ENCODE measurements around the gene NSFL1C.

NSFL1C gene

GRCh38 chr20:1440024-1440423 lies 26.6 kb downstream of the NSFL1C start:
- Histone ChIP-seq H3K27ac (ENCODE audit: low read depth, low read length) (no peak overlapping the region), H3K36me3 (ENCODE audit: control insufficient read depth, low read length) (peaks cover 28% of the 10 kb centered on the region), H3K9me3 (ENCODE audit: control insufficient read depth, insufficient read depth, low read length) (no peaks in the 10 kb centered on the region), H3F3A (ENCODE audit: control insufficient read depth, insufficient read depth) (peaks cover 8% of the 10 kb centered on the region), H3K4me1 (ENCODE audit: control insufficient read depth, low read length) (peaks cover 40% of the 10 kb centered on the region), H4K20me1 (ENCODE audit: control insufficient read depth, insufficient read depth, low read depth, low read length) (no peaks in the 10 kb centered on the region), H3K9me2 (replicated peaks; ENCODE audit: control insufficient read depth, low read length) (no peaks in the 10 kb centered on the region), H3K27me3 (ENCODE audit: control insufficient read depth, low read length) (no peaks in the 10 kb centered on the region), H3K4me2 (ENCODE audit: low read length) (no peak overlapping the region), H3K4me3 (ENCODE audit: low read length) (no peak overlapping the region), H3K79me2 (ENCODE audit: control insufficient read depth, low read length) (no peaks in the 10 kb centered on the region)
- peak; percentile 98 for TF ChIP-seq CTCF (IDR thresholded peaks at IDR 0.05; ENCODE audit: low read depth, low read length, poor library complexity, severe bottlenecking)
- no peak for TF ChIP-seq EZH2phosphoT487 (IDR thresholded peaks at IDR 0.05; ENCODE audit: borderline replicate concordance, low read length)

- Histone ChIP-seq H3K27me3 (ENCODE audit: control insufficient read depth, low read length) (no peaks in the 10 kb centered on the region), H3K4me3 (ENCODE audit: low read length) (no peak overlapping the region), H3K36me3 (ENCODE audit: control insufficient read depth, low read length) (peaks cover 16% of the 10 kb centered on the region), H4K20me1 (ENCODE audit: control insufficient read depth, insufficient read depth, low read depth, low read length) (no peaks in the 10 kb centered on the region), H3K4me2 (ENCODE audit: low read length) (no peak overlapping the region), H3K79me2 (ENCODE audit: control insufficient read depth, low read length) (no peaks in the 10 kb centered on the region), H3K9me3 (ENCODE audit: control insufficient read depth, insufficient read depth, low read length) (peaks cover 9% of the 10 kb centered on the region), H3K9me2 (replicated peaks; ENCODE audit: control insufficient read depth, low read length) (no peaks in the 10 kb centered on the region), H3K4me1 (ENCODE audit: control insufficient read depth, low read length) (peaks cover 56% of the 10 kb centered on the region), H3F3A (ENCODE audit: control insufficient read depth, insufficient read depth) (peaks cover 8% of the 10 kb centered on the region), H3K27ac (ENCODE audit: low read depth, low read length) (no peak overlapping the region)
- no peak for TF ChIP-seq EZH2phosphoT487 (IDR thresholded peaks at IDR 0.05; ENCODE audit: borderline replicate concordance, low read length)
- TF ChIP-seq CTCF (IDR thresholded peaks at IDR 0.05; ENCODE audit: low read depth, low read length, poor library complexity, severe bottlenecking) = no peak
Observed at GRCh38 chr20:1438361-1438760, 28.3 kb downstream of the NSFL1C start.

- no peak overlapping the region for H3K4me3 ChIP-seq (ENCODE audit: low read length)
- H3K4me1 ChIP-seq (ENCODE audit: control insufficient read depth, low read length) = peaks cover 66% of the 10 kb centered on the region
- no peaks in the 10 kb centered on the region for H4K20me1 ChIP-seq (ENCODE audit: control insufficient read depth, insufficient read depth, low read depth, low read length)
- TF ChIP-seq EZH2phosphoT487 (IDR thresholded peaks at IDR 0.05; ENCODE audit: borderline replicate concordance, low read length) = no peak
- TF ChIP-seq CTCF (IDR thresholded peaks at IDR 0.05; ENCODE audit: low read depth, low read length, poor library complexity, severe bottlenecking) = peak; percentile 91
- no peak overlapping the region for H3K27ac ChIP-seq (ENCODE audit: low read depth, low read length)
- peaks cover 8% of the 10 kb centered on the region for H3F3A ChIP-seq (ENCODE audit: control insufficient read depth, insufficient read depth)
- no peaks in the 10 kb centered on the region for H3K9me2 ChIP-seq (replicated peaks; ENCODE audit: control insufficient read depth, low read length)
- peaks cover 9% of the 10 kb centered on the region for H3K9me3 ChIP-seq (ENCODE audit: control insufficient read depth, insufficient read depth, low read length)
- H3K4me2 ChIP-seq (ENCODE audit: low read length) = peak overlapping the region; percentile 40
- H3K36me3 ChIP-seq (ENCODE audit: control insufficient read depth, low read length) = peaks cover 11% of the 10 kb centered on the region
- H3K27me3 ChIP-seq (ENCODE audit: control insufficient read depth, low read length) = no peaks in the 10 kb centered on the region
- H3K79me2 ChIP-seq (ENCODE audit: control insufficient read depth, low read length) = no peaks in the 10 kb centered on the region
Observed at GRCh38 chr20:1437235-1437904, 29.3 kb downstream of the NSFL1C start.

Data from DOHH2 (cell line).